GM18526 (cell line): ENCODE data around the gene PRXL2A.

ENCODE experiments used
- POLR2A ChIP-seq: IDR thresholded peaks from 3 replicates; pipeline ENCODE4 v1.6.1; 2011; ENCODE audit not compliant: insufficient read length; ENCODE audit errors: extremely low read depth

Gene PRXL2A

GRCh38 chr10:80421707-80422536 lies 13.6 kb downstream of the PRXL2A start:
- no peak for TF ChIP-seq POLR2A

DNA sequence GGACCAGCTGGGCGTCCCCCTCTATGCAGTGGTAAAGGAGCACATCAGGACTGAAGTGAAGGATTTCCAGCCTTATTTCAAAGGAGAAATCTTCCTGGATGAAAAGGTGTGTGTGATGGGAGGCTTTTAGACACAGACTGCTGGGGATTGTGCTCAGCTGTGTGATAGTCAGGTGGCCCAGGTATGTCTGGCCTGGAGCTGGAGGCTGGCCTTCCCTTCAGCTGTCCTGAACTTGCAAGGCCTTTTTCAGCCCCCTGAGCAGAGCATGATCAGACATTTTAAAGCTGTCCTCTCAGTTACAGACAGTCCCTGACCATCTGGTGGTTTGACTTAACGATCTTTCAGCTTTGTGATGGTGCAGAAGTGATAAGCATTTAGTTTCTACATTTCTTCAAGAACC lies 17.6 kb downstream of the PRXL2A start:
- no peak for TF ChIP-seq POLR2A

GRCh38 chr10:80427541-80427940 lies 19.2 kb downstream of the PRXL2A start:
- TF ChIP-seq POLR2A, result no peak

DNA sequence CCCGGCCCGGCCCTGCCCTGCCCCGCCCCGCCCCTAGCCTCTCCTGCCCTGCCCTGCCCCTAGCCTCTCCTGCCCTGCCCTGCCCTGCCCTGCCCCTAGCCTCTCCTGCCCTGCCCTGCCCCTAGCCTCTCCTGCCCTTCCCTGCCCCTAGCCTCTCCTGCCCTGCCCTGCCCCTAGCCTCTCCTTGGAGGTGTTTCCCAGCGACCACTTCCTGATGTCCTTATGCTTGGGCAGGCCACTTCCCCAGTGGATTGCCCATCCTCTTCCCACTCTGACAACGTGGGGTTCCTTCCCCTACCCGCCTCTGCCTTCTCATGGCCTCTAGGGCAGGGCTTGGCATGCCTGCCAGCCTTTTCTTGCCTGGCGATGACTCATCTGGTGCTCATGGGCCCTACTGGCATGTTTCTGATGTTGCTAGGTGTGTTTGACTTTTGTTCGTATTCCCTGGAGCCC lies 21.2 kb downstream of the PRXL2A start:
- no peak for TF ChIP-seq POLR2A

DNA sequence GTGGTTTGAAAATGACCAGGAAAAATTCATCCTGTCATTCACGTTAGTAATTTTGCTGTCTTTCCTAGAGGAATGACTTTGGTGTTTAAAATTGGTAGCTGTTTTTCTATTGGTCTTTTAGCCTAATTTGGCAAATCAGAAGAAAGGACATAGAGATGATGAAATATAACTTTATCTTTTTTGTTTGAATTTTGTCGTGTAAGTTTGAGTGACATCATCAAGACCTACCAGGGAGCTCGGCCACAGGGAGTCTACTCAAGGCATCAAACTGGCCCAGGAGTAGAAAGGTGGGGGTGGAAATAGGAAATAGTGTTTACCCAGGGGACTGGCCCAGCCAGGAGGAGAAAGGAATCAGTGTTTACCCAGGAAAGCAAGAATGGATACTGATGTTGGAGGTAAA lies 24.8 kb downstream of the PRXL2A start:
- no peak for TF ChIP-seq POLR2A

GRCh38 chr10:80436446-80437098 lies 28.2 kb downstream of the PRXL2A start:
- TF ChIP-seq POLR2A, result no peak

- no peak for TF ChIP-seq POLR2A
These were observed 28.9 kb downstream of the PRXL2A start for GRCh38 chr10:80437227-80437626.

GRCh38 chr10:80441831-80442230 lies 33.5 kb downstream of the PRXL2A start:
- no peak for TF ChIP-seq POLR2A

GRCh38 chr10:80442879-80443278 lies 34.5 kb downstream of the PRXL2A start:
- no peak for TF ChIP-seq POLR2A

- TF ChIP-seq POLR2A, result no peak
These were observed 35.2 kb downstream of the PRXL2A start for GRCh38 chr10:80443531-80443974.

DNA sequence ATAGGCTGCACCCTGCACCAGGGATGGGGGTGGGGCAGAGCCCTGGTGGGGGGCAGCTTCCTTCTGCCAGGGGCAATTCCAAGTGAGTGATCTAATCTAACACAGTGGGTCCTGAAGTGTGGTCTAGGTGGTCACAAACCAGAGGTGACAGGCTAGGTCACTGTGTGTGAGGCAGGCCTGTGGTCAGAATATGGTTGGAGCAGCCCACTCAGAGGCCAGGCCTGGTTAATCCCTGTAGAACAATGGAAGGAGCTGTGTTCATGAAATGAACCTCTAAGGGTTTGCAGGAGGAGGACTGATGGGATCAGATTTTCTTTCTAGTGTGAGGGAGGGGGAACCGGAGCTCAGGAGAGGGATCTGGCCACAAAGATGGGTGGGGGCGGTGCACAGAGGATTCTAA lies 35.8 kb downstream of the PRXL2A start:
- TF ChIP-seq POLR2A, result no peak

DNA sequence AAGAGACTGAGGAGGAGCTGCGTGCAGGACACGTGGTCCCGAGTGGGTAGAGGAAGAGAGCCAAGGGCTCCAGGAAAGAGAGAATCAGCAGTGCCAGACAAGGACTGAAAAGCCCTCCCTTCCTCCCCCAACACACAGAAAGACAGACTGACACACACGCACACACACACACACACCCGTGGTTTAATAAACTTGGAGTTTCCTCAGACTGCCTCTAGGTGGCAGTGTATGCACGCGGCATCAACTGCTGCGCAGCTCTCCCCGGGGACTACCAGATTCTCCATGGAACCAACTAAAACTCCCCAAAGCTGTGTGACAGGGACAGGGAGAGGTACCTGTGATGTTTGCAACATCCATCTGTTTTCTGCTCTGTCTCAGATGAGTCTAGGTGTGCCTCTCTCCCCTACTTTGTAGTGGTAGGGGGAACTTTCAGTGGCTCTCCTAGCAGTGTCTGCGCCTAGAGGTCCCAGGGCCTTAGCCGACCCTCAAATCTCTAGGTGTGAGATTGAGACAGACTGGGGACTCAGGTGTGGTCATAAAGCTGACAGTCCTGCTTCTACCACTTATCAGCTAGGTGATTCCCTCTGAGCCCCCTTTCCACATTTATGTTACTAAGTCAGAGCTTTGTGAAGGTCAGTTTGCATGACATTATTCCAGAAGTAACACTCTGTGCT lies 36.4 kb downstream of the PRXL2A start:
- no peak for TF ChIP-seq POLR2A

DNA sequence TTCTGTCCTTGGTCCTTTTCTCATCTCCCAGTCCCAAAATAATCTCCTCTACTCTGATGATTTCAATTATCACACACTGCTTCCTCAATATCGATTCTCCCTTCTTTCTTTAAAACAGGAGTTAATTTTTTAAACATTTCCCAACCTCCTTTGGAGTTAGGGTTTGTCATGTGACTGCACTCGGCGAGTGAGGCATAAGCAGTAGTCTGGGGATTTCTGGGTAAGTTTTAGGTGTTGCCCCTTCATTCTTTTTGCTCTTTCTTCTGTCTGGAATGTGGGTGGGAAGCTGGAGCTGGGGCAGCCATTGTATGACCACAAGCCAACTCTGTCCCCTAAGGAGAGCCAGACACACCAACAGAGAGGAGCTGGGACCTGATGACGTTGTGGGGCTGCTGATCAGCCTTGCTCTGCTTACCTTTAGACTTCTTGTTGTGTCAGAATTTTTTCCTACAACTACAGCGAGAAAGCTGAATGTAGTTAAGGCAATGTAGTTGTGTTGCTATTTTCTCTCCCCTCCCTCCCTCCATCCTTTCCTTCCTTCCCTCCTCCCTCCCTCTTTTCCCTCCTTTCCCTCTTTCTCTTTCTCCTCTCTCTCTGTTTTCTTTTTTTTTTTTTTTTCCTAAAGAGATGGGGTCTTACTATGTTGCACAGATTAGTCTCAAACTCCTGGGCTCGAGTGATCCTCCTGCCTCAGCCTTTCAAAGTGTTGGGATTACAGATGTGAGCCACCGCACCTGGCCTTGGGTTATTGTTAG lies 39.3 kb downstream of the PRXL2A start:
- no peak for TF ChIP-seq POLR2A

GRCh38 chr10:80448209-80448942 lies 40.0 kb downstream of the PRXL2A start:
- TF ChIP-seq POLR2A, result no peak
